ENCODE data around the gene POLA2. TPM values are rescaled to one million over a fixed set of nuclear protein-coding genes. Genes with fewer than 3 reads are reported as not detected.

Gene POLA2
- total and polyA plus RNA-seq, 9 of the 15 experiments (the other 6 are each of a cell fraction or from before 2014, with no cell fraction given): 2.7 to 134 (median 44.4) TPM

DNA sequence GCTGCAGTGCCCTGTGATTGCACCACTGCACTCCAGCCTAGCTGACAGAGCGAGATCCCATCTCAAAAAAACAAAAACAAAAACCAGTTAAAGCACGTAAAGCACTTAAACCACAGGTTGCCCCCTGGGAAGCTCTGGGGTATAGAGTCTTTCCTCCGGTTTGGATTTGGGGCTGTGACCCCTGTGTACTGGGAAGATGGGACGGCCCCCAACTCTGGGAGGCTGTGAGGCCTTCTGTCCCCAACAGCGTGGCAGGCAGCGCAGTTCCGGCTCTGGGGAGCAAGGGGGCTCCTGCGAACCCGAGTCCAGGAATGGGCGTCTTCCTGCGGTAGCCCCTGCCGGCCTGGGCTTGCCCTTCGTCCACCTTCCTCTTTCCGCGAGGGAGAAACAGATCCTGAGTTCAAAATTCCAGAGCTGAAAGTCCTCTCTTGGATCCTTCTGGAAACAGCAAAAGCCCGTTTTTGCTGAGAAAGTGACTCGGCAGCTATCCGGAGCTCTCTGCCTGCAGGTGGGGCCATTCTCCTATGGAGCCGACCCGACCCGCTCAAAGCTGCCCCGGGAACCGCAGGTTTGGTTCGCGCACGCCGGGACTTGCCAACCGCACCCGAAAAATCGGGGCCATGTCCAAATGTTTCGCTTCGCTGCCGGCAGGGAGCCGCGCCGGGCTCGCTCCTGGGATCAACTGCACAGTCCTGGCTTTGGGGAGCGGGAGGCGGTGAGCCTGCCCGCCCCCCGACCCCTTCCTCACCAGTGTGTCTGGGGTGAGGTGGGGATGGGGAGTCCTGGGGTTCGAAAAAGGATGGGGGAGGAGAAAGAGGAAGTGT lies 36.3 kb upstream of the POLA2 start (continued):
- TF ChIP-seq ZKSCAN3 (CRISPR knock-in tag; IDR thresholded peaks at IDR 0.05): no peak
- TF ChIP-seq BCL6 (CRISPR knock-in tag; IDR thresholded peaks at IDR 0.05): no peak
- TF ChIP-seq JUNB (CRISPR knock-in tag; conservative IDR thresholded peaks at IDR 0.05): no peak
- no peak for TF ChIP-seq ZNF75A (CRISPR knock-in tag; IDR thresholded peaks at IDR 0.05)
- no peak for TF ChIP-seq HDAC3 (IDR thresholded peaks at IDR 0.05; ENCODE audit: borderline replicate concordance, partially characterized antibody)
- no peak for TF ChIP-seq RBM14 (IDR thresholded peaks at IDR 0.05; ENCODE audit: borderline replicate concordance, insufficient read depth, low read depth, low read length)
- TF ChIP-seq, protein P1, sequence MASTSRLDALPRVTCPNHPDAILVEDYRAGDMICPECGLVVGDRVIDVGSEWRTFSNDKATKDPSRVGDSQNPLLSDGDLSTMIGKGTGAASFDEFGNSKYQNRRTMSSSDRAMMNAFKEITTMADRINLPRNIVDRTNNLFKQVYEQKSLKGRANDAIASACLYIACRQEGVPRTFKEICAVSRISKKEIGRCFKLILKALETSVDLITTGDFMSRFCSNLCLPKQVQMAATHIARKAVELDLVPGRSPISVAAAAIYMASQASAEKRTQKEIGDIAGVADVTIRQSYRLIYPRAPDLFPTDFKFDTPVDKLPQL (IDR thresholded peaks at IDR 0.05; ENCODE audit: extremely low read depth, insufficient read length): no peak
- TF ChIP-seq RAD21 (CRISPR knock-in tag; conservative IDR thresholded peaks at IDR 0.05 in 1 of 2, IDR thresholded peaks at IDR 0.05 in 1 of 2): peak; percentile 69 to 72
- no peak for TF ChIP-seq SAFB2 (IDR thresholded peaks at IDR 0.05; ENCODE audit: borderline replicate concordance, low read depth, low read length, severe bottlenecking)
- TF ChIP-seq ZNF263 (CRISPR knock-in tag; IDR thresholded peaks at IDR 0.05; ENCODE audit: borderline replicate concordance): peak; percentile 42; the same call in 1 of the 2 replicates
- TF ChIP-seq PTTG1 (tag; IDR thresholded peaks at IDR 0.05; ENCODE audit: low read depth): no peak
- TF ChIP-seq SUPT5H (IDR thresholded peaks at IDR 0.05): 0 out of 2 replicates have a peak, but pooled peaks have one; percentile 30
- 0 out of 2 replicates have a peak, but pooled peaks have one; percentile 36 for TF ChIP-seq ZNF589 (CRISPR knock-in tag; IDR thresholded peaks at IDR 0.05; ENCODE audit: low read depth)
- TF ChIP-seq CBX3 (IDR thresholded peaks at IDR 0.05; ENCODE audit: borderline replicate concordance in 1 of 2, low read length in 2 of 2): 0 out of 3 replicates have a peak, but pooled peaks of 1 of the 2 experiments have one; percentile 7
- TF ChIP-seq BHLHE40 (IDR thresholded peaks at IDR 0.05; ENCODE audit: low read length): no peak
- TF ChIP-seq, protein P2, sequence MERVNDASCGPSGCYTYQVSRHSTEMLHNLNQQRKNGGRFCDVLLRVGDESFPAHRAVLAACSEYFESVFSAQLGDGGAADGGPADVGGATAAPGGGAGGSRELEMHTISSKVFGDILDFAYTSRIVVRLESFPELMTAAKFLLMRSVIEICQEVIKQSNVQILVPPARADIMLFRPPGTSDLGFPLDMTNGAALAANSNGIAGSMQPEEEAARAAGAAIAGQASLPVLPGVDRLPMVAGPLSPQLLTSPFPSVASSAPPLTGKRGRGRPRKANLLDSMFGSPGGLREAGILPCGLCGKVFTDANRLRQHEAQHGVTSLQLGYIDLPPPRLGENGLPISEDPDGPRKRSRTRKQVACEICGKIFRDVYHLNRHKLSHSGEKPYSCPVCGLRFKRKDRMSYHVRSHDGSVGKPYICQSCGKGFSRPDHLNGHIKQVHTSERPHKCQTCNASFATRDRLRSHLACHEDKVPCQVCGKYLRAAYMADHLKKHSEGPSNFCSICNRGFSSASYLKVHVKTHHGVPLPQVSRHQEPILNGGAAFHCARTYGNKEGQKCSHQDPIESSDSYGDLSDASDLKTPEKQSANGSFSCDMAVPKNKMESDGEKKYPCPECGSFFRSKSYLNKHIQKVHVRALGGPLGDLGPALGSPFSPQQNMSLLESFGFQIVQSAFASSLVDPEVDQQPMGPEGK (CRISPR knock-in tag; IDR thresholded peaks at IDR 0.05; ENCODE audit: borderline replicate concordance): no peak
- no peak for TF ChIP-seq ZNF584 (CRISPR knock-in tag; IDR thresholded peaks at IDR 0.05; ENCODE audit: low read depth)
- TF ChIP-seq L3MBTL2 (IDR thresholded peaks at IDR 0.05): peak; percentile 73
- peak; percentile 35; the same call in 1 of the 2 replicates for TF ChIP-seq SMC3 (conservative IDR thresholded peaks at IDR 0.05; ENCODE audit: insufficient read depth, low read depth, low read length)
- TF ChIP-seq NCOR1 (IDR thresholded peaks at IDR 0.05): no peak
- no peak for TF ChIP-seq TGIF2 (CRISPR knock-in tag; IDR thresholded peaks at IDR 0.05)
